OCI-M1 (cell line): ENCODE results near the gene ERAP2.

ENCODE experiments used
- DNase-seq: peaks from one replicate; lab custom pipeline; 2025; lab: John Stamatoyannopoulos, UW

Gene ERAP2

GRCh38 chr5:96931605-96932004, 55.3 kb downstream of the ERAP2 start:
- DNase-seq: peak; percentile 77

DNA sequence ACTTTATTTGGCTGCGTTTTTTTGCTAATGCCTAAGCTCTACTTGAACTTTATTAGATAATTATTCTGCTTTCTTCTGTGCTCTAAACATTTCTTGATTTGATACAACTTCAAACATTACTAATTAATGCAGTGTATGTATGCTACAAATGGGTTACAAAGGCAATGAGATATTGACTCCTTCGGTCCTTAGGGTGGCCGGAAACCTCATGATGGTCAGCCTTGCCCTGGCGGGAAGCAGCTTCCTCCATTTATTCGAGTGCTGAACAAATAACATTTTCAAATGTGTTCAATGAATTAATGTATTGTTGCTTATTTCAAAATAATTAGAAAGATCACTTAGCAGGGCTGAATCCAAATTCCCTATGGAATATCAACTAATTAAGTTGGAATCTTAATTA, 55.7 kb downstream of the ERAP2 start:
- no peak for DNase-seq

DNA sequence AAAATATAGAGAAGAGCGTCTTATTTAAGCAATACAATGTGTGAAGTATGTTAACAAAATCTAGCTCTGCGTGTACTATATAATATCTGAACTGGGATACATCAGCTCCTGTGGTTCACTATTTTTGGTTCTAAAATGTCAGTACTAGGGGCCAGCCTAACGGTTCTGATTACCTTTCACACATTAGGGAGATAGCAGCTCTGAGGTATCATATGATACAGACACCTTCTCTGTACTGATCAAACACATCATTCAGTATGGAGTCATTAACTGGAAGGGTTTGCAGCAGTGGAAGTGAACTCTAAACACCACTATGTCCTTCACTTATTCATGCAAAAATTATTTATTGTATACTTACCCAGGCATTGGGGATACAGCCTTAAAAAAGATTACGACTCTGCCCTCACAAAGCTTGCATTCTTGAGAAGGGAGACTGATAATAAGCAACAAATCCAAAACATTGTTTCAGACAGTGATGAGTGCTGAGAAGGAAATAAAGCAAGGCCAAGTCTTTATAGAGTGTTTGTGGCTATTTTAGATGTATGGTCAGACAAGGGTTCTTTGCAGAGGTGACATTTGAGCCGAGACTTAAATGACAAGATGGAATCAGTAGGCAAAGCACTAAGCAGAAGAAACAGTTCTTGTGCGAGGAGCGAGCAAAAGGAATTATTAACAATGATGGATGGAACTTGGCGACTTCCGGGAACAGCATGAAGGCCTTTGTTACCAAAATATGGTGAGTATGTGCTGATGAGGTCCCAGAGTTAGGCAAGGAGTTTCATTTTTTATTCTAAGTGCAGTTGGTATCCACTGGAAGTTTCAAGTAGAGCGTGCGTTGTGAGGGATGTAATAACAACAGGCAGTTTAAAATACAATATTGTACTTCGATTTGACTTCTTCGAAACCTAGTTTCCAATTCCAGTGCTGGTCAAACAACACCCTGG, 57.7 kb downstream of the ERAP2 start:
- DNase-seq: peak; percentile 86

DNA sequence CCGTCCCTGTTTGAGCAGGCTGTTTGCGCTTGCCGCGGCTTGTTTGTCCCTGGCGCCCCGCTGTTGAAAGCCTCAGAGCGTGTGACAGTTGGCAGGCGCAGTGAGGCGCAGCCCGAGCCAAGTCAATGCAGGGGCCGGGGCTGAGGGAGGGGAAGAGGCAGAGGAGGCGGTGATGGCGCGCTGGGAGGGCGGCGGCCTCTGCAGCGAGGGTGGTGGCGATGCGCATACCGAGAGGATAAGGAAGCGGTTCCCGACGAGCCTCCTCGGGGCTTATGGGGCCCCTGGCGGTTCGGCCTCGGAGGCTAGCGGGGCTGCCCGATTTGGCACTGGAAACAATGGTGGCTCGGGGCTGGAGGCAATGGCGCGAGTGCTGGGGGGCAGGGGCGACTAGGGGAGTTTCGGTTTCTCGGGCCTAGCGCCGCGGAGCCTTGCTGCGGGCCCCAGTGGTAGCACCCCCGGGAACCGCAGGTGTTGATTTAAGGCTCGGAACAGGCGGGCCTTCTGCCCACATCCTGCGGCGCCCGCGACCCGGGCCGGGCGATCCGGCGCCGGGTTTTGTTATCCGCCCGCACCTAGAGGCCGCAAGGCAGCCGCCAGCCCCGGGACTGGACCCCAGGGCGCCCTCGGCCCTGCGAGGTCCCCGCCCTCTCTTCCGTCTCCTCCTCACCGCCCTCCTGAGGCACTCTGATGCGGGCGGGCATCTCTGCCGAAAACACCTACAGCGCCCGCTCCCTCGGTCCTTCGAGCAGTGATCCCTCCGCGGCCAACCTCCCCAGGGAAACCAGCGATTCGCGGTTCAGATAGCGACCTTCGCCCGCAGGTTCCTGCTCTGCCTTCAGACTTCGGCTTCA, 58.6 kb downstream of the ERAP2 start:
- peak; percentile 97 for DNase-seq

DNA sequence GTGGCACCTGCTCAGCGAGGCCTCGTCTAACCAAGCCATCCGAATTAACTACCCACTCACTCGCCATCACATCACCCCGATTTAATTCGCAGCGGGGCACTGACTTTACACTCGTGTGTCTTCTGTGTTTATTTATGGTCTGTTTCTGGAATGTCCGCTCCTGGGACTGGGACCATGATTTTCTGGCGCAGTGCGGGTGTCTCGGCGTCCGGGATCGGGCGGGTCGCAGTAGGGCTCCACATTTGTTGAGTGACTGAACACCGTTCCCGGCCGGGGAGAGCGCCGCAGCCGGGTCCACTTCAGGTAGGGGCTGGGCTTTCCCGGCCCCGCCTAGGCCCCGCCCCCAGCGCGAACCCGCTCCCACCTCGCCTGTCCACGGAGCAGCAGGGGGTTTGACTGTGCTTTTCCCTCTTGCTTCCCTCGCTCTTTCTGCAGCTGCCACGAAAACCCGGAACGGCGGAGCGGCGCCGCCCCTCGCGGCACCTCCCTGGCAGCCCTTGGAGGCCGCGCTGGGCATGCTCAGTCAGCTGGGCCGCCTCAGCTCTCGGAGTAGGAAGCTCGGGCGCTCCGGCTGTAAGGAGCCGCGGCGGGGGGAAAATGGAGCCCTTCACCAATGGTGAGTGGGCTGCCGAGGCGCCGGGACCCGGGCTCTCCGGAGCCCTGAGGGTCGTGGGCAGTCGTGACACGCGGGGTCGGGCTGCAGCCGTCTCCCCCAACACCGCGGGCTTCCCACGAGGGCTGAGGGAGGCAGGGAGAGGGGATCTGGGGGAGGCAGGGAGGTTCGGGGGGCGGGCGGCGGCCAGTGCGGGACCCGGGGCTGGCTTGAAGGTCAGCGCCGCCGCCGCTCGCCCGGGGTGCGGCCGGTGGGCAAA, 59.5 kb downstream of the ERAP2 start, which contains the start of gene LNPEP:
Gene LNPEP, plus strand, starts transcription at position 522 of the 872 bp plus-strand sequence. Its CDS starts 76 bp downstream, at position 598.
- DNase-seq: peak; percentile 97

GRCh38 chr5:96936431-96937320, 60.4 kb downstream of the ERAP2 start:
- peak; percentile 68 for DNase-seq

GRCh38 chr5:96940586-96940985, 64.3 kb downstream of the ERAP2 start:
- DNase-seq: no peak

DNA sequence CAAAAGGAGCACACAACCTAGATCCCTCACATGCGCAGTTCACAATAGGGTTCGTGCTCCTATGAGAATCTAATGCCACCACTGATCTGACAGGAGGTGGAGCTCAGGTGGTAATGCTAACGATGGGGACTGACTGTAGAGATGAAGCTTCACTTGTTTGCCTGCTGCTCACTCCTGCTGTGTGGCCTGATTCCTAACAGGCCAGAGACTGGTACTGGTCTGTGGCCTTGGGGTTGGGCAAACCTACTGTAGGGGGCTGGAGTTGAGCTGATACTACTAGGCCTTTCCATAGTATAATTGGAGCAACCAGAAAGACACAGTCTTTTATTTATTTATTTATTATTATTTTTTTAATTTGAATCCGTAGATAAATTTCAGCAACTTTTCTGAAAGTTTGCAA, 64.8 kb downstream of the ERAP2 start:
- DNase-seq: no peak

DNA sequence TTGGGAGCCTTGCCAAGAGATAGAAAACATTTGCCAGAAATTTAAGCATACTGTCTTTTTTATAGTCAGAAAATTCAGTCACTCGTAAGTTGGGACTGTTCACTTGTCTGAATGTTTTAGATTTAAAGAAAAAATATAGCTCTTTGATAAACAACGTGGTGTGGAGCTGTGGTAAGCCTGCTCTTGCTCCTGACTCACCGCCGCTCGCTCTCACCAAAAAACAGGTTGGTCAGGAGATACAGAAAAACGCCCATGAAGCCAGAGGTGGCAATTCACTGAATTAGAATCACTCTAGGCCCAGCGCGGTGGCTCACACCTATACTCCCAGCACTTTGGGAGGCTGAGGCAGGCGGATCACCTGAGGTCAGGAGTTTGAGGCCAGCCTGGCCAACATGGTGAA, 65.8 kb downstream of the ERAP2 start:
- DNase-seq: no peak

- DNase-seq: no peak
These were observed 66.6 kb downstream of the ERAP2 start for GRCh38 chr5:96942911-96943310.

- DNase-seq: no peak
These were observed 67.5 kb downstream of the ERAP2 start for GRCh38 chr5:96943799-96944198.

- no peak for DNase-seq
These were observed 69.0 kb downstream of the ERAP2 start for GRCh38 chr5:96945144-96945897.

DNA sequence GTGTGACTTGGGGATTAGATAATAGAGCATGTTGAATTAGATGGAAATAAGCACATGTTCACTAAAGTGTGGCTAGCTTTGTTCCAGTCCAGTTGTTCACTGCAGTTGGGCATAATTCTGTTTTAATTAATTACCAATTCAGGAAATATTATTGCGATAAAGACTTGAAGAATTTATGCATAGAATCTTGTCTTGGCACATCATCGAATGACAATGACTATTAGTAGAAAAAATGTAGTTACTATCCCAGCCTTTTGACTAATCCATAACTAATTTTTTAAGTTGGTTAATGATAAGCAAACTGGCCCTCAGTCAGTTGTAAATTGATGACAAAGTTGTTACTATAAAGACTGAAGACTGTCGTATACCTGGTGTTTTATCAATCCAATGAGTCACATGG, 70.1 kb downstream of the ERAP2 start:
- DNase-seq: no peak

- DNase-seq: no peak
These were observed 75.9 kb downstream of the ERAP2 start for GRCh38 chr5:96952118-96952750.

DNA sequence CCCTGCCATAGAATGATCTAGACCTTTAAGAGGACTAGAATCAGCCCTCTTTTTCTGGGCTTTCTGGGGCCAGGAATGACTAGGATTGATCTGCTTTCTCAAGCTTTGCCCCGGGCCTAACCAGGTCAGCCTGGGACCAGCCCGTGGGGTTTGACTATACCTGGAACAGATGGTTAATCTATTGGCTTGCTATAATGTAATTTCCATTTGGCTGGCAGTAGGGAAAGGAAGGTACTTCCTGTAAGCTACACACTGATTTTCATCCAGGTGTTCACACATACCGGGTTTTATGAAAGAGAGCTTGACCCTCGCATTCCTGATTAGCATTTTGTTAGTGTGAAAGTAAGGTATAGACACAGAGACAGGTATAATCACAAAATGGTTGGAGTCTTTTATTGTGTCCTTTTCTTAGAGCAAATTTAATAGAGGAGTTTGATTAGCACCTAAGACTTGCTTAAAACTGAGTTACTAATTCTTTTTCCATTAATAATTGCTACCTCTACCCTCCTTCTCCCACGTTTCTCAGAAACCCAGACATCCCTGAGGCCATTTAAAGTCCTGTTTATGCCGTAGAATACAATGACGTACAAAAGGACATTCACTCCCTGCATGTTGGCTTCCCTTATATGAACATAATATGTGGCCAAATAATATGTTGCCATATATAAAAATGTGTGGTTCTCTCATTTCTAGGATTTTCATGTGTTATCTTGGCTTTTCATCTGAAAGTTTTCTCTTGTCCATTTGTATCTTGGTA, 76.9 kb downstream of the ERAP2 start:
- no peak for DNase-seq

DNA sequence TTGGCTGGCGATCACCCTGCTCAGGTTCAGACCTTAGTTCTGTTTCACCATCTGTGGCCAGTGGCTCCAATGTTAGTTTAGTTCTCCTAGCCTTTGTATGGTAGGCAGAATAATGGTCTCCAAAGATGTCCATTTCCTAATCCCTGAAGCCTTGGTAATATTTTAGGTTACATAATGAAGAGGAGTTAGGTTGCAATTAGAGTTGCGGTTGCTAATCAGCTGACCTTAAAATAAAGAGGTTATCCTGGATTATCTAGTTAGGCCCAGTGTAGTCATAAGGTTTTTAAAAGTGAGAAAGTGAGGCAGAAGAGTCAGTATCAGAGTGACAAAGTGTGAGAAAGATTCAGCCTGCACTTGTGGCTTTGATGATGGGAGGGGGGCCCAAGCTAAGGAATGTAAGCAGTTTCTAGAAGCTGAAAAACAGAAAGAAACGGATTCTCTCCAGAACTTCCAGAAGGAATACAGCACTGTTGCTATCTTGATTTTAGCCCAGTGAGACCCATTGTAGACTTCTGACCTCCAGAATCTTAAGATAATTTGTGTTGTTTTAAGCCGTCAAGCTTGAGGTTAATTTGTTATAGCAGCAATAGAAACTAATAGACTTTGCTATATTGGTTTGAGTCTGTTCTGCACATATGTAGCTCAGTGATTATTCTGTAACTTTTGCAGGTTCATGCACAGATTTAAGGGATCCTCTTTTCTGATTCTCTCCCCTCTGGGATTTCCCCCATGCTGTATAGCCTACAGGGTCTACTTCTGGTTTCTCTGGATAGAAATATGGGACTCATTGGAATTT, 81.2 kb downstream of the ERAP2 start:
- no peak for DNase-seq

DNA sequence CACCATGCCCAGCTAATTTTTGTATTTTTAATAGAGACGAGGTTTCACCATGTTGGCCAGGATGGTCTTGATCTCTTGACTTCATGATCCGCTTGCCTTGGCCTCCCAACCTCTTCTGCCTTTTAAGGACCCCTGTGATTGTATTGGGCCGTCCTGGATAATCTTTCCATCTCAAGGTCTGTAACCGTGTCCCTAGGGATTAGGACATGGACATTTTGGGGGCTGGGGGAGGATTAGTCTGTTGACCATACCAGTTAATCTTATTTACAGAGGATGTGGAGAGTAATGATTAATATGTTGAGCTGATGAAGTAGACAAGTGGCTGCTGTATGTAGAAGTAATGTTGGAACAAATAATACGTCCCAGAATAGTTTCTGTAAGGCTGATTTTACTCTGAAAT, 82.7 kb downstream of the ERAP2 start:
- DNase-seq: no peak

DNA sequence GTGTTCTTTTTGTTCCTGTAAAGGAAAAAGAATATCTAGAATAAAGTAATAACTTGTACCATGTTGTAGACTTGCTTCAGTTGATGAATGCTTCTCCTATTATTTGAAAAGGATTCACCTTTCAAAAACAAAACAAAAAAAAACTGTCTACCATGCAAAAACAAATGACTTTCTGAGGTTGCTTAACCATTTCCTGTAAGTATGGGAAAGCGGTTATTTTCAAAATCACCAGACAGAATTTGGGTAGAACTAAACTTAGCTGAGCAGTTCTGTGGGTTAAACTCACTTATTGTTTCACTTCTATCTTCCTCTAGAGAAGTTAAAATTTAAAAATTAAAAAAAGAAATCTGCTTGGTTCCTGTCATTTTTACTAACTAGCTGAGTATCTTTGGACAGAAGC, 84.8 kb downstream of the ERAP2 start:
- DNase-seq: peak; percentile 65
